ENCODE data around the gene ZWILCH. TPM values are rescaled to one million over a fixed set of nuclear protein-coding genes. Genes with fewer than 3 reads are reported as not detected.
A peak's percentile ranks its signal among the peaks of the same experiment; 100 is the strongest.

Gene ZWILCH
- total and polyA plus RNA-seq, 5 experiments from 2014 or later, result 5.9 to 12.8 (median 6.7) TPM

DNA sequence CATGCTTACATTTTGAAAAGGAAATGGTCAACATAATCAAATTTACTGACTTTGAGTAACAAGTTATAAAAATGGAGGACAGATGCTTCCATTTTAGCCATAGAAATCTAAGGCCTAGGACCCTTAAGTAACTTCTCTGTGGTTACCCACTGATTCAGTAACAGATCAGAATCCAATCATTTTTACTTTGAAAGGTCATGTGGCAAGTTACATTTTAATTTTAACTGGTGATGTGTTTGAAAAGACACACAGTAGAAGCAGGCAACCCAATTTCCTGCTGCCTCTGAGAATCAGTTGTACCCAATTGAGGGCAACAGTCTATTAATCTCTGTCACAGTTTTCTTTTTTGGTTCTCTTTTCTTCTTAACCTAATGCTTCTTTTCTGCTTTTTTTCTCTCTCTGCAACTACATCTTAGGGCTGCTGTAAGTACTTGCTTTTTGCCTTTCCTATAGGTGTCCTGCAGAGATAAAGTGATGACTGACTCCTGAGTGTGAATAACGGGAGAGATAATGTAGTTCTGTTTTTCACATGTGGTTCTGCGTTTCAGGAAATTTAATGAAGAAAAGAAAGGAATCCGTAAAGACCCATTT, 3.3 kb downstream of the ZWILCH start:
- Mint-ChIP-seq H3K4me1 (peaks cover 12 to 33% (median 25%) of the 10 kb centered on the region in 4 donors), H3K4me3 (no peak overlapping the region), H3K9me3 (no peaks in the 10 kb centered on the region), H3K27me3 (no peaks in the 10 kb centered on the region), H3K36me3 (peaks cover 0 to 11% (median 4%) of the 10 kb centered on the region in 3 donors), H3K27ac (no peak overlapping the region)
- no peak for ATAC-seq
- POLR2A ChIA-PET, result no interaction called here
- DNase-seq, result no peak

DNA sequence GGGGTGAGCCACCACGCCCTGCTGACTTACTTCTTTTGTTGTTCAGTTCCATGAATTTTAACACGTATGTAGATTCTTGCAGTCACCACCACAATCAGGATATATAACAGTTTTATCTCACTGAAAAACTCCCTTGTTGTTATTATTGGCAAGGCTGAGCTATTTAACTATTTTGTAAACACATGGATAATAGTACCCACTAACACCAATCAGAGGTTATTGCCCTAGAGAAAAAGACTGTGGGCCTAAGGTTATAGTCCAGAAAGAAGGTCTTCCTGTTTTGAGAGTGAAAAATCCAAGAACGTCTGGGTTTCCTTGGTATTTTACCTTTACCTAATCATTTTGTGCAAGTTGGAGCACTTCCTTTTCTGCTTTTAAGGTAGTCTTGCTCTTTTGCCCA, 9.5 kb downstream of the ZWILCH start:
- DNase-seq (no peak), ATAC-seq (no peak)
- POLR2A ChIA-PET, result no interaction called here
- H3K4me3 Mint-ChIP-seq, result no peak overlapping the region
- H3K36me3 Mint-ChIP-seq, result peaks cover 0 to 31% (median 8%) of the 10 kb centered on the region in 3 donors
- H3K9me3 Mint-ChIP-seq, result no peaks in the 10 kb centered on the region
- H3K27ac Mint-ChIP-seq, result no peak overlapping the region
- no peaks in the 10 kb centered on the region for H3K27me3 Mint-ChIP-seq
- H3K4me1 Mint-ChIP-seq, result no peaks in the 10 kb centered on the region

- Mint-ChIP-seq H3K4me3 (no peak overlapping the region), H3K36me3 (peaks cover 0 to 35% (median 9%) of the 10 kb centered on the region in 3 donors), H3K27ac (peak overlapping the region in 1 of 10 donors; percentile 19), H3K9me3 (no peaks in the 10 kb centered on the region), H3K4me1 (no peaks in the 10 kb centered on the region), H3K27me3 (no peaks in the 10 kb centered on the region)
- POLR2A ChIA-PET, result no interaction called here
- no peak for ATAC-seq
- DNase-seq, result no peak
These were observed 10.8 kb downstream of the ZWILCH start for GRCh38 chr15:66515901-66516322.

DNA sequence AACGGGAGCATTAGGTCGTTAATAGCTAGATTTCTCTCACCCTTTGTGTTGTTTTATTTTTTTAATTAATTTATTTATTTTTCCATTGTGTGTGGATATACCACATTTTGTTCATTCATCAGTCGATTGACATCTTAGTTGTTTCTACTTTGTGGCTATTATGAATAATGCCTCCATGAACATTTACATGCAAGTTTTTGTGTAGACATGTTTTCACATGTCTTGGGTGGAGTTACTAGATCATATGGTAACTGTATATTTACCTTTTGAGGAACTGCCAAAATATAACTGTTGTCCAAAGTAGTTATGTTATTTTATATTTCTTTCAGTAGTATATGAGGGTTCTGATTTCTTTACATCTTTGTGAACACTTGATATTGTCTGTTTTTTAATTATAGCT, 18.8 kb downstream of the ZWILCH start:
- Mint-ChIP-seq H3K27me3 (no peaks in the 10 kb centered on the region), H3K36me3 (peaks cover 0 to 61% (median 25%) of the 10 kb centered on the region in 3 donors), H3K9me3 (no peaks in the 10 kb centered on the region), H3K4me3 (no peak overlapping the region), H3K4me1 (no peaks in the 10 kb centered on the region), H3K27ac (no peak overlapping the region)
- POLR2A ChIA-PET, result no interaction called here
- DNase-seq (no peak), ATAC-seq (no peak)

GRCh38 chr15:66524838-66525237, 19.7 kb downstream of the ZWILCH start:
- no peaks in the 10 kb centered on the region for H3K9me3 Mint-ChIP-seq
- H3K4me3 Mint-ChIP-seq, result no peak overlapping the region
- H3K27me3 Mint-ChIP-seq, result no peaks in the 10 kb centered on the region
- H3K27ac Mint-ChIP-seq, result peak overlapping the region in 3 of 10 donors; percentile 5 to 14 (median 8)
- ATAC-seq, result no peak
- DNase-seq, result no peak
- H3K4me1 Mint-ChIP-seq, result no peaks in the 10 kb centered on the region
- peaks cover 5 to 68% (median 29%) of the 10 kb centered on the region in 3 donors for H3K36me3 Mint-ChIP-seq
- POLR2A ChIA-PET, result interaction anchor here (0.5 to 0.6 kb wide), 2 partner anchors 16 to 524 kb away, joined by 3 to 4 read pairs; no protein-coding TSS in a partner anchor

DNA sequence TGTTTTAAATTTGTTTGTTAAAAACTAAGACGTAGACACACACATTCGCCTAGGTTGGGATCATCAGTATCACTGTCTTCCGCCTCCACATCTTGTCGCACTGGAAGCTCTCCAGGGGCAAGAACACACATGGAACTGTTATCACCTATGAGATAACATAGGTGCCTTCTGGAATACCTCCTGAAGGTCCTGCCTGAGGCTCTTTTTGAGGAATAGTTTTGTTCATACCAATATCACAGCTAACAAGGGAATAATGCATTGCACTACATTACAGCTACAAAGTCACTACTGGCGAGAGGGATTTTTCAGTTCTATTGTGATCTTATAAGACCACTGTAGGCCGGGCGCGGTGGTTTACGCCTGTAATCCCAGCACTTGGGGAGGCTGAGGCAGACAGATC, 29.9 kb downstream of the ZWILCH start:
- no peak overlapping the region for H3K27ac Mint-ChIP-seq
- no peak for ATAC-seq
- H3K36me3 Mint-ChIP-seq, result peaks cover 9 to 47% (median 28%) of the 10 kb centered on the region in 3 donors
- peaks cover 0 to 2% (median 0%) of the 10 kb centered on the region in 4 donors for H3K4me1 Mint-ChIP-seq
- POLR2A ChIA-PET, result no interaction called here
- no peak overlapping the region for H3K4me3 Mint-ChIP-seq
- no peak for DNase-seq
- no peaks in the 10 kb centered on the region for H3K27me3 Mint-ChIP-seq
- H3K9me3 Mint-ChIP-seq, result no peaks in the 10 kb centered on the region

GRCh38 chr15:66542896-66543295, 37.8 kb downstream of the ZWILCH start:
- Mint-ChIP-seq H3K4me1 (peaks cover 0 to 2% (median 0%) of the 10 kb centered on the region in 4 donors), H3K27me3 (no peaks in the 10 kb centered on the region), H3K36me3 (peaks cover 13 to 50% (median 29%) of the 10 kb centered on the region in 3 donors), H3K4me3 (no peak overlapping the region), H3K27ac (no peak overlapping the region), H3K9me3 (no peaks in the 10 kb centered on the region)
- POLR2A ChIA-PET, result no interaction called here
- ATAC-seq, result no peak
- DNase-seq, result no peak

DNA sequence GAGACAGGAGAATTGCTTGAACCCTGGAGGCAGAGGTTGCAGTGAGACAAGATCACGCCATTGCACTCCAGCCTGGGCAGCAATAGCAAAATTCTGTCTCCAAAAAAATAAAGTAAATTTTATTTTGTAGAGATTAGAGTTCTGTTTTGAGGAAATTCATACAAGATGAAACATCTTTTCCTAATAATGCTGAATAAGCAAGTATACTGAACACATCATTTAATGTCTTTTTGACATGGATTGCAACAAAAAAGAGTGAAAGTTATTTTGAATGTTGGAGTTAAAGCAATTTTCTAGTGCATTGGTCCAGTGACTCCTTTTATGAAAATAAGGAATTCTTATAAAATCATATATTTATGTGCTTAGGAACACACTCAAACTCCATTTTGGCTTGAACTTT, 40.1 kb downstream of the ZWILCH start:
- Mint-ChIP-seq H3K27ac (no peak overlapping the region), H3K9me3 (no peaks in the 10 kb centered on the region), H3K4me3 (no peak overlapping the region), H3K4me1 (no peaks in the 10 kb centered on the region), H3K27me3 (no peaks in the 10 kb centered on the region), H3K36me3 (peaks cover 16 to 38% (median 21%) of the 10 kb centered on the region in 3 donors)
- POLR2A ChIA-PET, result no interaction called here
- DNase-seq, result no peak
- ATAC-seq, result no peak

DNA sequence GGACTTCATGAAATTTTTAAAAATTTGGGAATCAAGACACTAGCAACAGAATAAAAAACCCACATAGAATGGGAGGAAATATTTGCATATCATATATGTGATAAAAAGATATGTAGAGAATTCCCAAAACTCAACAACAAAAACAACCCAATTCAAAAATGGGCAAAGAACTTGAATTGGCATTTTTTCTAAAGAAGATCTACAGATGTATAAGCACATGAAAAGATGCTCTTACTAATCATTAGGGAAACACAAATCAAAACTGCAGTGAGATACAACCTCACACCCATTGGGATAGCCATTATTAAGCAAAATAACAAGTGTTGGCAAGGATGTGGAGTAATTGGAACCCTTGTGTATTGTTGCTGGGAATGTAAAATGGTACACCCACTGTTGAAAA, 50.6 kb downstream of the ZWILCH start:
- ATAC-seq (no peak), DNase-seq (no peak)
- POLR2A ChIA-PET, result no interaction called here
- H3K27me3 Mint-ChIP-seq, result no peaks in the 10 kb centered on the region
- no peak overlapping the region for H3K27ac Mint-ChIP-seq
- no peaks in the 10 kb centered on the region for H3K4me1 Mint-ChIP-seq
- no peak overlapping the region for H3K4me3 Mint-ChIP-seq
- peaks cover 0 to 9% (median 4%) of the 10 kb centered on the region in 9 donors for H3K9me3 Mint-ChIP-seq
- peaks cover 3 to 16% (median 5%) of the 10 kb centered on the region in 3 donors for H3K36me3 Mint-ChIP-seq

GRCh38 chr15:66558271-66558670, 53.1 kb downstream of the ZWILCH start:
- ATAC-seq (no peak), DNase-seq (no peak)
- Mint-ChIP-seq H3K4me3 (no peak overlapping the region), H3K4me1 (no peaks in the 10 kb centered on the region), H3K36me3 (peaks cover 0 to 8% (median 5%) of the 10 kb centered on the region in 3 donors), H3K27me3 (no peaks in the 10 kb centered on the region), H3K27ac (no peak overlapping the region), H3K9me3 (peaks cover 0 to 9% (median 4%) of the 10 kb centered on the region in 9 donors)
- POLR2A ChIA-PET, result no interaction called here

DNA sequence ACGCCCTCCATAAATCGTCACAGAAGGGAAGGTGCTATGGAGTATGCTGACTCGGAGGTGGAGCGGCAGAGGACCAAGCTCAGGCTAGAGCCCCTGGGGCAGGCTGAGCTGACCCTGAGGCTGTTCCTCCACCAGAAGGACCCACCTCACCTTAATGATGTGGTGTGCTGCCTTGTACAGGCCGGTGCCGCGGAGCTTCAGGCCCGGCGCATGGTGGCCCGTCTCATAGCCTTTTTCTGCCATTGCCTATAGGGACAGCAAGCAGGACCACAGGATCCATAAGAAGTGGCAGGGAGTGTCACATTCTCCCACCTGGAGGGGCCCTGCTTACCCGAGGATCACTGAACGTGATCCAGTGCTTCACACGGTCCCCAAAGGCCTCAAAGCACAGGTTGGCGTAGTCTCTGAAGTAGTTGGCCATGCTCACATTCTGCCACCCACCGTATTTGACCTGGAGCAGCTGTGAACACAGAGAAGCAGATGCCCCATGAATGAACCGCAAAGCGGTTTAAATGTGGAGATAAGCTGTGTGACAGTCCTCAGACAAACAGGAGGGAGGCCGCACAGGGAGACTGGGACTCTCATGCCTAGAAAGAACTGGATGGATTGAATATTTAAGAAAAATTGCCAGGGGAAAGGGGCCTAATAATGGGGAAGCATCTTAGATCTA, 55.9 kb downstream of the ZWILCH start:
- ATAC-seq (no peak), DNase-seq (no peak)
- Mint-ChIP-seq H3K27ac (peak overlapping the region in 1 of 10 donors; percentile 4), H3K4me1 (no peaks in the 10 kb centered on the region), H3K36me3 (peaks cover 0 to 1% (median 0%) of the 10 kb centered on the region in 3 donors), H3K27me3 (no peaks in the 10 kb centered on the region), H3K4me3 (no peak overlapping the region), H3K9me3 (peaks cover 0 to 1% (median 0%) of the 10 kb centered on the region in 9 donors)
- POLR2A ChIA-PET, result no interaction called here

GRCh38 chr15:66563126-66563525, 58.0 kb downstream of the ZWILCH start:
- Mint-ChIP-seq H3K4me3 (no peak overlapping the region), H3K4me1 (peaks cover 6 to 10% (median 7%) of the 10 kb centered on the region in 4 donors), H3K9me3 (no peaks in the 10 kb centered on the region), H3K27ac (no peak overlapping the region), H3K27me3 (peaks cover 0 to 6% (median 0%) of the 10 kb centered on the region in 5 donors), H3K36me3 (no peaks in the 10 kb centered on the region)
- no peak for ATAC-seq
- POLR2A ChIA-PET, result no interaction called here
- DNase-seq, result no peak

GRCh38 chr15:66563566-66564110, 58.5 kb downstream of the ZWILCH start:
- Mint-ChIP-seq H3K4me3 (no peak overlapping the region), H3K4me1 (peaks cover 6 to 10% (median 7%) of the 10 kb centered on the region in 4 donors), H3K27ac (no peak overlapping the region), H3K27me3 (peaks cover 0 to 6% (median 0%) of the 10 kb centered on the region in 5 donors), H3K36me3 (no peaks in the 10 kb centered on the region), H3K9me3 (no peaks in the 10 kb centered on the region)
- DNase-seq (no peak), ATAC-seq (no peak)
- POLR2A ChIA-PET, result no interaction called here
